GM18868 (cell line): ENCODE results near the gene EMC10.

ENCODE experiments used
- ATAC-seq: cut with Tn5 transposase; IDR thresholded peaks from one replicate; pipeline ENCODE4 v1.9.1; 2021; ENCODE audit warnings: mild to moderate bottlenecking, moderate library complexity; ENCODE audit not compliant: unreplicated experiment

Gene EMC10

DNA sequence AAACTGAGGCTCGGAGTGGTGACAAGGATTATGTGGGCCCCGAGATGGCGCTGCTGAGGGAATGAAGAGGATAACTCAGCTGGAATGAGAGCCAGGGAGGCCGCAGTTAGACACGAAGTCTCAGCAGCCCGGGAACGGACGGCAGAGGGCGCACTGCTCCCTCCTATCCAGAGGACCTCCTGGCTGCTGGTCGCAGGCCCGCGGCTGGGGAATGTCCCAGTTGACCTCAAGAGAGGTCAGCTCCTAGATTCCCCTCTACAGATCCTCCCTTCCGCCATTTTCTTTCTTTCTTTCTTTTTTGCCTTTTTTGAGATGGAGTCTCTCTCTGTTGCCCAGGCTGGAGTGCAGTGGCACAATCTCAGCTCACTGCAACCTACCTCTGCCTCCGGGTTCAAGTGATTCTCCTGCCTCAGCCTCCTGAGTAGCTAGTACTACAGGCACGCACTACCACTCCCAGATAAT is 61.5 kb downstream of the EMC10 start:
- ATAC-seq: no peak
